Stimulated activated CD8-positive, alpha-beta memory T cell treated with anti-CD3 and anti-CD28 coated beads, Interleukin-7, amount 100 ng/mL, for 48 hours (primary cell): ENCODE data around the gene LEFTY2.
"Not testable (repeated sequence)": the region's sequence is repeated elsewhere in the genome, so short reads cannot be mapped to it uniquely, and the experiment has no call there.

ENCODE experiments used
- DNase-seq, 2 donors: peaks; one replicate each; pipeline ENCODE4 v3.0.0-alpha.2; 2020; ENCODE audit warnings: low read depth in 1 of 2; ENCODE audit errors: extremely low read depth in 1 of 2

LEFTY2 gene

DNA sequence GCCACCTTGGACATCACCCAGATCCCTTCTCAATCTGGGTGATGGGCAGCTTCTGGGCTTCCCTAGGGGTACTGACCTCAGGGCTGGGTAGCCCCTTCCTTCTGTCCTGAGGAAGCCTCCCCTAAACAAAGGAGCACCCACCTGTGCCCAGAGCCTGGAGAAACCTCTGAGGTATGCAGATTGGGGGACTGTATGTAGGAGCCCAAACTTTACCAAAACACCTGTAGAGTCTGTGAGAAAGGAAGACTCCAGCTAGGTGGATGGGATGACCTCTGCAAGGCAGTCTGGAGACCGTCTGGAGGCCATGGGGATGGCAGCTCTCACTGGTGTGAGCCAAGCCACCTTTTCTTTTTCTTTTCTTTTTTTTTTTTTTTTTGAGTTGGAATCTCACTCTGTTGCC lies 13.7 kb upstream of the LEFTY2 start:
- DNase-seq, result no peak

DNA sequence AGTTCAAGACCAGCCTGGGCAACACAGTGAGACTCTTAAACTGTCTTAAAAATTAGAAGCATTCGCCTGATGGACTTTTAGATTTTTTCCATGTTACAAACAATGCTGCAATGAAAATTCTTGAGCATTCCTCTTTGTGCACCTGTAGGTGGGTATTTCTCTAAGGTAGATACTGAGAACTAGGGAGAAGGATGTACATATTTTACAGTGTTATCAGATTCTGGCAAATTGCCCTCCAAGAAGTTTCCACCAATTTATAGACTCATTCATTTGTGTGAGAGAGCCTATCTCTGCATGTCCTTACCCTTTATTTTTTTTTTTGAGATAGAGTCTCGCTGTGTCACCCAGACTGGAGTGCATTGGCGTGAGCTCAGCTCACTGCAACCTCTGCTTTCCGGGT lies 12.3 kb upstream of the LEFTY2 start:
- no peak for DNase-seq

DNA sequence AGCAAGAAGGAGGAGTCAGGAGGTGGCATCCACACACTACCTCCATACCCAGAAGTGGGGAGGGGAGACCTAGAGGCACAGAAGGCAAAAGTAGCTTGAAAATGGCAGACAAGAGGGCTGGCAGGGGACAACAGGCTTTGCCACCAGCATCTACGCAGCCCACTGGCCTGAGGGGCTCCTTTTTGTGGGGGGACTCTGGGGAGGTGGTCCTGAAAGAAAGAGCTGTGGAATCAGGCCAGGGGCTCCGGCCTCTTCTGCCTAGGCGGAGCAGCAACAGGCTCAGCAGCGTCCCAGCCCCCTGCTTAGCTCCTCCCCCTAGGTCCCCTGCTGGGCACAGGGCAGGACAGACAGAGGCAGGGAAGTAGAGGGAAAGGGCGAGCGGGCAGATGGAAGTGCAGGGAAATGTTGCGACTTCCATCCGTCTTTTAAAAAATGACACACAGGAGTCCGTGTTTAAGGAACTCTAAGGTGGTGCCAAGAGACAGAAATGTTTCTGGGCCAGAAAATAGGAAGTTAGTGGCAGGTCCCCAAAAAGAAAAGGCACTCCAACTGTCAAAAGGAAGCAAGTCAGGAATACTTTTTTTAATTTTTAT lies 10.0 kb upstream of the LEFTY2 start:
- DNase-seq, result no peak

DNA sequence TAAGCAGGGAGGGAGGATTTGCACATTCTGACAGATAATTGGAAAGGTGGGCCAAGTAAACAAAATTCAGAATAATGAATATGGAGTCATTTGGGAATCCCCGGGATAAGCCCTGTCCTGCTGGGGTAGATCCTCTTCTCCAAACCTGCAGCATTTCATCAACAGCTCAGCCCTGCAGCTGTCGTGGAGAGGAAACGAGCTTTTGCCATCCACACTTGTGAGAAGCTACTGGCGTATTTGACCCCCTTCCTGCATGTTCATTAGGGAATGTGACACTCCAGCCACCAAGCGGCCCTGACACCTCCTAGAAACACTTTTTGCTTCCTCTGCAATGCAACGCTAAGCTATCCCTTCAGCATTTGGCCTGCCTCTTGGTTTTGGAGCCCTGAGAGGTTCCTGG lies 8.0 kb upstream of the LEFTY2 start:
- DNase-seq, result no peak

DNA sequence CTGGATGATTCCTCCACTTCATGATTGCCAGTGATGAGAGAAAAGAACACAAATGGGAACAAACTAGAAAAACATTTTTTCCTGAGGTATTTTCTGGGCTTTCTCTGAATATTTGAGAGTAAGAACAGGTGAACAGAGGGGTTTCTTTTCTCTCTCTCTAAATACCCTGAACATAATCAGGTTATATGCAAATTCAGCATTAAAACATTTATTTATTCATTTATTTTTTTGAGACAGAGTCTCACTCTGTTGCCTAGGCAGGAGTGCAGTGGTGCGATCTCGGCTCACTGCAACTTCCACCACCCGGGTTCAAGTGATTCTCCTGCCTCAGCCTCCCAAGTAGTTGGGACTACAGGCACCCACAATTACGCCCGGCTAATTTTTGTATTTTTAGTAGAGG lies 5.8 kb upstream of the LEFTY2 start:
- no peak for DNase-seq

DNA sequence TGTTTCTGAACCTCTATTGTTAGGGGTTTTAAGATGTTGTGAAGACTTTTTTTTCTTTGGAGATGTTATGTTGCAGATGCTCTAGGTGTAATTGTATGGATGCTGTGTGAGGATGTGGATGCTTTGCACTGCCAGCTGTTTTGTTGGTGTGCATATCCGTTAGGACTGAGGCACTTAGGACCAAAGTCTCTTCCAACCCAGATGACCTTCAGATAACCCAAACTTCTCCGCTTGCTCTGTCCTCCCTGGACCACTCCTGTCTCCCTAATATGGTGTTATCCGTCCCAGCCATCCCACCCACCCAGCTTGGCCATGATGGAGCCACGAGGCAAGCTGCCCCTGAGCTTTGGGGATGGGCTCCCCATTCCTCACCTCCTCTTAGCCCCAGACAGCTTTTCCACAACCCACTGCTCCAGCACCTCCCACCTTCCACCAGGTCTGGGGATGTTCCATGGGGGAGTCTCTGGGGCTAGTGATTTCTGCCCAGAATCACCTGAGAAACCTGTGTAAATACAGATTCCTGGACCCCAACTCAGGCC lies 5.1 kb upstream of the LEFTY2 start:
- DNase-seq, result no peak

DNA sequence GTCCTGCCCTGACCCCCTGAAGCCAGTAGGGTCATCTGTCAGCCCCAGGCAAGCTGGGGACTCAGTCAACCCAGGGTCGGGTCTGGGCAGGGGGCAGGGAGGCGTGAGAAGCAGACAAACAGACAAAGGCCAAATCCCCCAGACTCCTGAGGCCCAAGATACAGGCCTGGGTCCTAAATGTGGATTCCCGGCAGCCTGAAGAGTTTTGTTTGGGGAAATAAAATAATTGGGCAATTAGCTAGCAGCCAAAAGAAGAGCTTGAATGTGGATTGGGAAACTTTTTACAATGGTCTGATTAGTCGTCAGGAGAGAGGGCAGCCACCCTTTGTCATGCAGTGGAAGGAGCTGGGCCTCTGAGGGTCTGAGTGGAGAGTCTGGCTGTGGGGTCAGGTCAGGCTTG lies 4.5 kb upstream of the LEFTY2 start:
- no peak for DNase-seq

DNA sequence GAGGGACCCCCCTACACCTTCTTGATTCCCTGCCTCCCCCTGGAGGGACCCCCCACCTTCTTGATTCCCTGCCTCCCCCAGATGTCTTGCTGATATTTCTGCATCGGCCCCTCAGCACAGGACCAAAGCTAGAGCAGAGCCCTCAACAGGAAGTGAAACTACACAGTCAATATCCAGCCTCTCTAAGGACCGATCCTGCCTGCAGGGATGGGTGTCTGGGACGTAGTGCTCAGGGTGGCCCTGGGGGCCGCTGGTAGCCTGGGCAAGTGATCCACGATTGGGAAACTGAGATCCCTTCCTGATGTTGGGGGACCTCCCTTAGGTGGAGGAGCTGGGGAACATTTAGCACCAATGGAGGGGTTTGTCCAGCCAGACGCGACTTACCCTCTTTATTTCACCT lies 3.9 kb upstream of the LEFTY2 start:
- no peak for DNase-seq

DNA sequence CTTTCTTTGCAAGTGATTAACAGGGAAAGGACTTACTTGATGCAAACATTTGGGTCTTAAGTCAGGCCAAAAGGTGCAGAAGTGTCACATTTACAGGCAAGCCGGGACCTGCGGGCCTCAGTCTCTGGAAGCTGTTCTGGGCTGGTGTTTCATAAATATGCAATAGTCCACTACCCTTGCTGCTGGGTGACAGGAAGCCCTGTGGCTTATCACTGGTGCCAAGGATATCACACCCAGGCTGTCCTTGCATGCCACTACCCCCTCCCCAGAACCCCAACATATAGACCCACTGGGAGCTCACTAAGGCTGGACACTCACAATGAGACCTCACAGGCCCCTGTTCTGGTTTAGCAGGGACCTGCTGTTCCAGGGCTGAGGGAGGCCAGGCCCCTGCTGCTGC lies 3.4 kb upstream of the LEFTY2 start:
- DNase-seq, result no peak

DNA sequence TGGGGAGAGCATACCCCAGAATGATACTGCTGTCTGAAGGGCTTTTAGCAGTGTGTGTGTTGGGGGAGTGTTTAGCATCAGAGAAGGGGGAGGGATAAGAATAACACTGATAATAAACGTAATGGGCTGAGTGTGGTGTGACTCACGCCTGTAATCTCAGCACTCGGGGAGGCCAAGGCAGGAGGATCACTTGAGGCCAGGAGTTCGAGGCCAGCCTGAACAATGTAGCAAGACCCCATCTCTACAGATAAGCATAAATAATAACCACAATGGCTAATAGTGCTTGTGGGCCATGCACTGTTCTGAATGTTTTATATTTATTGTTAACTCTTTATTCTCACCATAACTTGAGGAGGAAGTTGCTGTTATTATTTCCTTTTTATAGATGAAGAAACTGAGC lies 2.6 kb upstream of the LEFTY2 start:
- DNase-seq, result no peak

DNA sequence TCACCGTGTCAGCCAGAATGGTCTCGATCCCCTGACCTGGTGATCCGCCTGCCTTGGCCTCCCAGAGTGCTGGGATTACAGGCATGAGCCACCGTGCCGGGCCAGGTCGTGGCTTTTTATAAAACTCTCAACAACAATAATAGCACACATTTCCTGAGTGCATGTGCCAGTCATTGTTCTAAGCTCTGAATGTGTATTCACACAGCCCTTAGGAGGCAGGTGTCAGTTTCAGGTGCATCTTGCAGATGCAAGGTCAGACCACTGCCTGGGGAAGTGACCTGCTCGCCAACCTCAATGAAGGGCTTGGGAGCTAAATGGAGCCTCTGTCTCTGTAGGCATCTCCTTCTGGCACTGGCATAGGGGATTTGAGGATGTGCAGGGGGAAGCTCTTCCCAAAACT lies 1.6 kb upstream of the LEFTY2 start:
- no peak for DNase-seq

DNA sequence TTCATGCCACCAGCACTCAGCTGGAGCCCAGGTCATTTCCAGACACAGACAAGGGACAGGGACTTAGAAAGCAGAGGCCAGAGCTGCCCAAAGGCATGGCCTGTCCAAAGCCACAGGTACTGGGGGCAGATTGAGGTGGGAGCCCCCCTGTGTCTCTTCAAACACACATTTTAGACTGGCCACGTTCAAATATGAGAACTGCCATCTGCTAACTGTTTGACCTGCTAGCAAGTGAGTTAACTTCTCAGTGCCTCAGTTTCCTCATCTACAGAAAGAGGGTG lies 862 bp upstream of the LEFTY2 start:
- DNase-seq, result no peak

DNA sequence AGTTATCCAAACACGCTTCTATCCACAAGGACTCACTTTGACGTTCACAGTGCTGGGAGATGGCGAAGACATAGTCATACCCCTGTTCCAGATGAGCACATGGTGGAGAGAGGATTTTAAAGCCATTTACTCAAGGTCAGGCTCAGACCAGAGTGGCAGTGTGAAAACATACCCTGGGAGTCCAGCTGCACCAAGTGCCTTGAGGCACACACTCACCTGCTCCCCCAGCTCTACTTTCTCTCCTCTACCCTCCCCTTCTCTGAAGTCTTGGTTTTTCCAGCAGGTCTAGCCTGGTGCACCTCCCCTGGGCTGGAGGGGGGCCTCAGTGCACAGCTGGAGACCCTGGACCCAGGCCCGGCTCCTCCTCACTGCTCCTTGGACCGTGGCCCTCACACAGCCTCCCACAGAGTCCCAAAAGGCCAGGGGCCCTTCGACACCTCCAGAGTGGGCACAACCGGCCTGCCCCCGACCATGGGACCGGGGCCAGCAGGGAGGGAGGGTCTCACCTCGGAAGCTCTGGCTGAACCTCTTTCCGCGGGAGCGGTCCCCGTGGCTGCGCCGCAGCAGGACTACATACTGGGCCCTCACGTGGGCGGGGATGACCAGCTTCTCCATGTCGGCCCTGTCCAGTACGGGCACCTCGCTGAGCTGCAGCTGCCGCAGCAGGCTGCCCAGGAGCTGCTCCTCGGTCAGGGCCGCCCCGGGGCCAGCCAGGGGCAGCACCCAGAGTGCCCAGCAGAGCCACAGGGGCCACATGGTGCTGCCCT lies 452 bp downstream of the LEFTY2 start:
- no peak for DNase-seq

DNA sequence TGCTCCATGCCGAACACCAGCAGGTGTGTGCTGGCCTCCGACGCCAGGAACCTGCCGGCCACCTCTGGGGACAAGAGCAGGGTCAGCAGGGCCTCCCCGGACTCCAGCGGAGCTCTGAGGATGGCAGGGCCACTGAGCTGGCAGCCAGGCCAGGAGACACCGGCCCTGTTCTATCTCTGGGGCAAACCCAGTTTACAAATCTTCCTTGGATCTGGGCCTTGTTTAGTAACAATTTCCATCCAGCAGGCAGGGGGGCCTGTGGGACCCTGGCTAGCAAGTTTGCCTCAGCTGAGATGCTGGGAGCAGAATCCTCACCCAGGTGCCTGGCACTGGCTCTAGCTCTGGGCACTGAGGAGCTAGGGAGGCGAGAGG lies 1.1 kb downstream of the LEFTY2 start:
- DNase-seq, result not testable (repeated sequence)

DNA sequence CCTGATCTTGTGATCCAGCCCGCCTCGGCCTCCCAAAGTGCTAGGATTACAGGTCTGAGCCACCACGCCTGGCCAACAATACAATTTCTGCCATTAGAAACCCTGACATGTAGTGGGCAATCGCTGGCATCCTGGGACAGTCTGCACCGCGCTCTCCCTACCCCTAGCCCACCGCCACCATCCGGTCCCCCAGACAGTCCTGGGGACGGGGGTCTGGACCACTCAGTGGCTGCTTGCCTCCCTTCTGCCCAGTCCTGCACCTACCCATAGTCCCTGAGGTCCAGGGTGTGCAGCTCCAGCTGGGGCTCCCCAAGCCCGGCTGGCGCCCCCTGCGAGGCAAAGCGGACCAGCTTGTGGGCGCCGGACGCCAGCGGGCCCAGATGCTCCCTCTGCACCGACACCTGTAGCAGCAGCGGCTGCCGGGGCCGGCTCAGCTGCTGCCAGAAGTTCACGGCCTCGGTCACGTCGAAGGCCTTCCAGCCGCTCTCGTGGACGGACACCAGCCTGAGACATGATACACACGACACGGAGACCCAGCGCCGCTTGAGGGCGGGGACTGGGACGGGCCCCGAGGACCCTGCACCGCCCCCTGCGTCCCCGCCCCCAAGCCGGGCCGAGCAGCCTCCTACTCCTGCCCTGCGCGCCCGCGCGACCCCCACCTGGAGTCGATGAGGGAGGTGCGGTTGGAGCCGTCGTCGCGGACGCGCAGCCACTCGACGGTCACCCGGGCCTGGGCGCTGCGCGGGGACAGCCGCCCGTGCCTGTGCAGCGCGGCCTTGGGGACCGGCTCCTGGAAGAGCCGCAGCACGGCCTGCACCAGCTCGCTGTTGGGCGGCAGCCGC lies 1.7 kb downstream of the LEFTY2 start:
- not testable (repeated sequence) for DNase-seq

DNA sequence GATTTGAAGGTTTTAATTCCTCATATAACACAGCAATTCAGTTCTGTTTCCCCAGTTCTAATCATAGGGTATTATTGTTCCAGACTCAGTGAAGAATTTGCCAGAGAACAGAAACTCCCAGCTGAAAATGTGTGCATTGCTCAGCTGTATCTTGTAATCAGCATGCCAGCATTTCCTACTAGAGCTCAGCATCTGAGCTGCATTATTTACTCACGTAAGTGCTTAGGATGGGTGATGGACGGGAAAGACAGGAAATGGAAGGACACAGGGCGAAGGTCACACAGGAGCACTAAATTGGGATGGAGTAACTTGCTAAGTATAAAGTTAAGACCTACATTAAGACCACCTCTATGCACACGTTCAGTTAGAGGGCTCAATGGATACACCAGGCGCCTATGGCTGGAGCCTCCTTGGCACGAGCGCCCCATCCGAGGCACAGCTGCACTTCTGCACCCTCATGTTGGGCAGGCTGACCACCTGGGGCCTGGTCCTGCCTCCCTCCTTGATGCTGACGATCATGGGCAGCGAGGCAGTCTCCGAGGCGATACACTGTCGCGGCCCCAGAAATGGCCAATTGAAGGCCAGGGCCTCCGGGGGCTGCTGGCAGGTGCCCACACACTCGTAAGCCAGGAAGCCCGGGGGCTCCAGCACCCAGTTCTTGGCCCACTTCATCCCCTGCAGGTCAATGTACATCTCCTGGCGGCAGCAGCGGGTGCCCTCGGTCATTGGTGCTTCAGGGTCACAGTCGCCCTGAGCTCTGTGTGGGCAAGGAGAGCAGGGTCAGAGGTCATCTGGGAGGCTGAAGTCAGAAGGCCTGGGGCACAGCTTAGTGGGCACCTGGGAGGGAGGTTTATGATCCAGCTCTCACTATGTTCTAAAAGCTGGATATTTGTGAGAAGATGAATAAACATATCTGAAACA lies 3.7 kb downstream of the LEFTY2 start:
- no peak for DNase-seq

DNA sequence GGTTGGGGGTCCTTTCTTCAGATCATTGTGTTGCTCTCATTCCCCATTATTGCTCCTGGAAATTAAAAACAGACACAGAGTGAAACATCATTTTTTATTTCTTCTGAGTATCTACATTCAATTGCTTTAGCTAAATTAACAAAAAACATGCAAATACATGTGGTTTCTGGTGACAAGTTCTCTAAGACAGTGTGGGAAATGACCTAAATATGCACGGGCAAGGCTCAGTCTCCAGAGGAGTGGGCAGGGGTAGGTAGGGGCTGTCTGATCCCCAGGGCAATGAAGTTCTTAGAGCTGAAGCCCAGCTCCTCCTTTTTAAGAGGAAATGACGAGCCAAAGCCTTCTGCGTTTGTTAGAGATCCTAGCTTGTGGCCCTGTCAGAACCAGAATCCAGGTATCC lies 4.5 kb downstream of the LEFTY2 start:
- no peak for DNase-seq

DNA sequence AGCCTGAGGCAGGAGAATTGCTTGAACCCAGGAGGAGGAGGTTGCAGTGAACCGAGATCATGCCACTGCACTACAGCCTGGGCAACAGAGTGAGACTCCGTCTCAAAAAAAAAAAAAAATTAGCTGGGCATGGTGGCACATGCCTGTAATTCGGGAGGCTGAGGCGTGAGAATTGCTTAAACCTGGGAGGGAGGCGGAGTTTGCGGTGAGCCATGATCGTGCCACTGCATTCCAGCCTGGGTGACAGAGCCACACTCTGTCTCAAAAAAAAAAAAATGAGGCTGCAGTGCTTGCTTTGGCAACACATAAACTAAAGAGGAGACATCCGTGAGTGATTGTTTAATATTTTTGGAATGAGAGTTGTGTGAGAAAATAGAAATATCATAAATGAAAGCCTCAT lies 4.9 kb downstream of the LEFTY2 start:
- DNase-seq, result not testable (repeated sequence)

DNA sequence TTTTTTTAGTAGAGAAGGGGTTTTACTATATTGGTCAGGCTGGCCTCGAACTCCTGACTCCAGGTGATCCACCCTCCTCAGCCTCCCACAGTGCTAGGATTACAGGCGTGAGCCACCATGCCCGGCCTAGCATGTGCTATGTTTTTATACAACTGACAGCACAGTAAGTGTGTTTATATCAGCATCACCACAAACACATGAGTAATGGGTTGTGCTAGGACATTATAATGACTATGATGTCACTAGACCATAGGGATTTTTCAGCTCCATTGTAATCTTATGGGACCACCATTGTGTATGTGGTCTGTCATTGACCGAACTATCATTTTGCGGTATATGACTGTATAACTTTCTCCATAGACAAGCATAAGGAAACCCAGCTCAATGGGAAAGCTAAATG lies 6.3 kb downstream of the LEFTY2 start:
- DNase-seq, result no peak

DNA sequence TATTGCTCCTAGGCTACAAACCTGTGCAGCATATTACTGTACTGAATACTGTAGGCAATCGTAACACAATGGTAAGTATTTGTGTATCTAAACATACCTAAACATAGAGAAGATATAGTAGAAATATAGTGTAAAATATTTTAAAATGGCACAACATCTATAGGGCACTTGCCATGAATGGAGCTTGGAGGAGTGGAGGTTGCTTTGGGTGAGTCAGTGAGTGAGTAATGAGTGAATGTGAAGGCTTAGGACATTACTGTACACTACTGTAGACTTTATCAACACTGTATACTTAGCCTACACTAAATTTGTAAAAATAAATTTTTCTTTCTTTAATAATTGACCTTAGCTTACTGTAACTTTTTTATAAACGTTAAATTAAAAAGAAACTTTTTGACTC lies 7.9 kb downstream of the LEFTY2 start:
- DNase-seq, result no peak
